Stimulated activated CD8-positive, alpha-beta memory T cell treated with anti-CD3 and anti-CD28 coated beads, Interleukin-4, amount 100 ng/mL, for 4 hours (primary cell): ENCODE results near the gene COX5A.
A peak's percentile ranks its signal among the peaks of the same experiment; 100 is the strongest.

ENCODE experiments used
- DNase-seq, 2 donors: peaks; one replicate each; pipeline ENCODE4 v3.0.0-alpha.2; 2020; ENCODE audit warnings: low read depth in 2 of 2, low spot score in 1 of 2

The COX5A gene

GRCh38 chr15:74873036-74873755 is 64.7 kb downstream of the COX5A start, which contains the start of gene SCAMP2:
TSS of gene SCAMP2 (minus strand) at chr15:74873365. CDS start at chr15:74873255, 110 bp downstream.
- DNase-seq, result peak; percentile 70 to 84

DNA sequence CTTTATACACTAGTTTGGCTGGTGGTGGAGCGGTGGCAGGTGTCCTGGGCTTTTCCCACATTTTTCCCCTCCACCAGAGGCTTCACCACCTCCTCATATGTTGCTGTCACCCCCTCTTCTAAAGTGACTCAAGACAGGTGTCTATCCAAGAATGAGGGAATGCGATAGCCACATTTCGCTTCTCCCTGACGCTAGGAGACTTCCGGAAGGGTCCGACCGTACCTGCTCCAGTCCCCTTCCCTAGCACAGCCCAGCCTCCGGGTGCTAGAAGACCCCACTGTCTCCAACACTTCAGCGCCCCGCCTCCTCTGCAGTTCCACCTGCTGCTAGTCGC is 65.2 kb downstream of the COX5A start:
- DNase-seq, result no peak

DNA sequence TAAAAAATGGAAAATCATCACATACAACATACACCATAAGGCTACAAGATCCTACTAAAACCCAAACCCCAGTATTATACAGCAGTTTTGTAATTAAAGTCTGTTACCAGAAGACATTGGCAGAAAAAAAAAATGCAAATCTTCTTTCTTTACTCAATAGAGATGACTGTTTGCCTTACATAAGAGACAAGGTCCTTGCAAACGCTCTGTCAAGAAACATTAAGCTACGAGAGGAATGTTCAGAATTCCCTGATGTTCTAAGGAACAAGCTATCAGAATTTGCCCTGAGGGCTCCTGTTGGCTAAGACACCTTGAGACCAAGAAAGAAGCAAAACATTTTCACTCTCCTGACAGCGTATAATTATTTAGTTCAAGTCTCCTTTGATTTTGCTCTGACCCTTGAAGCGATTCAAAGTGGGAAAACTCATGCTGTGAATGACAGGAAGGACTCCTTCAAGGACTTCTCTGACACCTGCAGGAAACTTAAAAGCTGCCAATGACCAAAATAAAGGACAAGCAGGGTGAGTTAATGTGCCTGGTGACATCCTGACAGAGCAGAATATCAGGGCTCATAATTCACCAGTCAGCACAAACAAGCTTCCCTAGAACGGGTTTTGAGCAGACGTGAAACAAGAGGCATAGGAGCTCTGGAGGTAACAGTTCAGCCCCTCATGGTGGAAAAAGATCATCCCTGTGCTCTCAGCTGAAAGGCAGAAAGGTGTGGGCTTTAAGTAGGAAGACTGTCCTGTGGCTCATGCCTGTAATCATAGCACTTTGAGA is 67.2 kb downstream of the COX5A start:
- DNase-seq, result no peak
